HepG2 (cell line): ENCODE measurements around the gene PITHD1. TPM values are rescaled to one million over a fixed set of nuclear protein-coding genes. Genes with fewer than 3 reads are reported as not detected.
A peak's percentile ranks its signal among the peaks of the same experiment; 100 is the strongest.

Source experiments
- ATF1 ChIP-seq: IDR thresholded peaks from 2 replicates; pipeline ENCODE4 v1.6.1; 2016; ENCODE audit warnings: mild to moderate bottlenecking, control low read depth
- CEBPB ChIP-seq: IDR thresholded peaks from 2 replicates; pipeline ENCODE4 v1.6.1; 2011; ENCODE audit warnings: low read depth, low read length, improper control_type of control experiment, borderline replicate concordance
- CEBPG ChIP-seq: IDR thresholded peaks from 2 replicates; pipeline ENCODE4 v1.6.1; 2016
- FOSL1 ChIP-seq: sonication (generic); formaldehyde crosslinking; IDR thresholded peaks from 2 replicates; pipeline ENCODE4 v1.9.0; 2021; ENCODE audit warnings: missing genetic modification reagents, borderline replicate concordance
- HES4 ChIP-seq: sonication (generic); formaldehyde crosslinking; IDR thresholded peaks from 2 replicates; pipeline ENCODE4 v1.9.0; 2021; ENCODE audit warnings: mild to moderate bottlenecking, missing genetic modification reagents, borderline replicate concordance
- JUNB ChIP-seq: sonication (generic); formaldehyde crosslinking; IDR thresholded peaks from 2 replicates; pipeline ENCODE4 v1.8.0; 2022; ENCODE audit warnings: missing genetic modification reagents, mild to moderate bottlenecking, borderline replicate concordance
- KAT7 ChIP-seq: IDR thresholded peaks from 2 replicates; pipeline ENCODE4 v1.6.1; 2018; ENCODE audit warnings: borderline replicate concordance, missing compliant biosample characterization
- NR2F6 ChIP-seq, 2 experiments: IDR thresholded peaks; 2 replicates each; pipeline ENCODE4 v1.6.1; 2016; ENCODE audit warnings: antibody characterized with exemption in 1 of 2, mild to moderate bottlenecking in 1 of 2
- RARG ChIP-seq: sonication (generic); formaldehyde crosslinking; IDR thresholded peaks from 2 replicates; pipeline ENCODE4 v1.4.0; 2020; ENCODE audit warnings: low read depth, mild to moderate bottlenecking, missing genetic modification reagents
- RBAK ChIP-seq: sonication (generic); formaldehyde crosslinking; IDR thresholded peaks from 2 replicates; pipeline ENCODE4 v1.5.1; 2020; ENCODE audit warnings: mild to moderate bottlenecking, missing genetic modification reagents
- RELA ChIP-seq: sonication (generic); formaldehyde crosslinking; IDR thresholded peaks from 2 replicates; pipeline ENCODE4 v1.4.0; 2020; ENCODE audit warnings: missing genetic modification reagents
- SNRNP70 ChIP-seq: fragments of 200-400 bp; formaldehyde crosslinking; IDR thresholded peaks from 2 replicates; pipeline ENCODE4 v1.6.1; 2017; ENCODE audit warnings: mild to moderate bottlenecking, low read depth, low read length, moderate library complexity
- SRSF9 ChIP-seq: fragments of 200-400 bp; formaldehyde crosslinking; IDR thresholded peaks from 2 replicates; pipeline ENCODE4 v1.6.1; 2018; ENCODE audit warnings: borderline replicate concordance, mild to moderate bottlenecking, low read depth, low read length; ENCODE audit not compliant: insufficient read depth, poor library complexity, severe bottlenecking
- THAP11 ChIP-seq: IDR thresholded peaks from 2 replicates; pipeline ENCODE4 v1.6.1; 2016; ENCODE audit warnings: missing biosample characterization, missing genetic modification reagents
- ZEB1 ChIP-seq: IDR thresholded peaks from 2 replicates; pipeline ENCODE4 v1.6.1; 2012; ENCODE audit warnings: mild to moderate bottlenecking, low read depth, inconsistent platforms; ENCODE audit not compliant: insufficient replicate concordance
- ZMYM3 ChIP-seq: sonication (generic); formaldehyde crosslinking; IDR thresholded peaks from 2 replicates; pipeline ENCODE4 v1.5.1; 2020; ENCODE audit warnings: mild to moderate bottlenecking, missing genetic modification reagents
- ZNF333 ChIP-seq: sonication (generic); formaldehyde crosslinking; IDR thresholded peaks from 2 replicates; pipeline ENCODE4 v1.4.0; 2020; ENCODE audit warnings: mild to moderate bottlenecking, missing genetic modification reagents, borderline replicate concordance
- ZNF607 ChIP-seq: sonication (generic); formaldehyde crosslinking; IDR thresholded peaks from 2 replicates; pipeline ENCODE4 v1.5.1; 2020; ENCODE audit warnings: missing genetic modification reagents, mild to moderate bottlenecking, borderline replicate concordance
- ZNF768 ChIP-seq: sonication (generic); formaldehyde crosslinking; IDR thresholded peaks from 2 replicates; pipeline ENCODE4 v1.4.0; 2020; ENCODE audit warnings: missing genetic modification reagents
- ZNF780A ChIP-seq: sonication (generic); formaldehyde crosslinking; IDR thresholded peaks from 2 replicates; pipeline ENCODE4 v1.8.0; 2022; ENCODE audit warnings: mild to moderate bottlenecking, missing genetic modification reagents, moderate library complexity
- polyA plus RNA-seq, 8 experiments: library from polyadenylated mRNA; depleted of rRNA in 3 of 8; stranded (reverse) in 7 of 8; unstranded in 1 of 8; fragments of >200 nt; fragmentation: Illumina TruSeq in 4 of 8; extraction: Trizol in 4 of 8; gene quantifications; 2 replicates each; pipeline versions ENCODE4 v1.2.1 to v1.2.3, GENCODE V29; 2011 to 2016; ENCODE audit warnings: low read depth in 4 of 8, missing spikeins in 1 of 8, mixed read lengths in 1 of 8; ENCODE audit not compliant: insufficient read depth in 1 of 8
- total RNA-seq, 5 experiments: library from RNA; depleted of rRNA; stranded (reverse); fragments of >200 nt; fragmentation: Illumina TruSeq; extraction: Trizol; gene quantifications; 2 replicates each; pipeline ENCODE4 v1.2.3, GENCODE V29; 2016; ENCODE audit warnings: low read depth in 1 of 5
- TF ChIP-seq, protein P1 (sequence below): IDR thresholded peaks from 2 replicates; pipeline ENCODE4 v1.6.1; 2012; ENCODE audit warnings: low read length, improper control_type of control experiment
- TF ChIP-seq, protein P2 (sequence below): sonication (generic); formaldehyde crosslinking; conservative IDR thresholded peaks from 2 replicates; pipeline ENCODE4 v1.4.0; 2020; ENCODE audit warnings: mild to moderate bottlenecking, missing genetic modification reagents, moderate library complexity
- TF ChIP-seq, protein P3 (sequence below): sonication (generic); formaldehyde crosslinking; IDR thresholded peaks from 2 replicates; pipeline ENCODE4 v1.4.0; 2020; ENCODE audit warnings: missing genetic modification reagents

Gene PITHD1
- total and polyA plus RNA-seq, 2 of the 13 experiments (the other 11 are each of a cell fraction or from before 2014, with no cell fraction given) = 28.0 to 37.3 TPM

- TF ChIP-seq, protein P1, sequence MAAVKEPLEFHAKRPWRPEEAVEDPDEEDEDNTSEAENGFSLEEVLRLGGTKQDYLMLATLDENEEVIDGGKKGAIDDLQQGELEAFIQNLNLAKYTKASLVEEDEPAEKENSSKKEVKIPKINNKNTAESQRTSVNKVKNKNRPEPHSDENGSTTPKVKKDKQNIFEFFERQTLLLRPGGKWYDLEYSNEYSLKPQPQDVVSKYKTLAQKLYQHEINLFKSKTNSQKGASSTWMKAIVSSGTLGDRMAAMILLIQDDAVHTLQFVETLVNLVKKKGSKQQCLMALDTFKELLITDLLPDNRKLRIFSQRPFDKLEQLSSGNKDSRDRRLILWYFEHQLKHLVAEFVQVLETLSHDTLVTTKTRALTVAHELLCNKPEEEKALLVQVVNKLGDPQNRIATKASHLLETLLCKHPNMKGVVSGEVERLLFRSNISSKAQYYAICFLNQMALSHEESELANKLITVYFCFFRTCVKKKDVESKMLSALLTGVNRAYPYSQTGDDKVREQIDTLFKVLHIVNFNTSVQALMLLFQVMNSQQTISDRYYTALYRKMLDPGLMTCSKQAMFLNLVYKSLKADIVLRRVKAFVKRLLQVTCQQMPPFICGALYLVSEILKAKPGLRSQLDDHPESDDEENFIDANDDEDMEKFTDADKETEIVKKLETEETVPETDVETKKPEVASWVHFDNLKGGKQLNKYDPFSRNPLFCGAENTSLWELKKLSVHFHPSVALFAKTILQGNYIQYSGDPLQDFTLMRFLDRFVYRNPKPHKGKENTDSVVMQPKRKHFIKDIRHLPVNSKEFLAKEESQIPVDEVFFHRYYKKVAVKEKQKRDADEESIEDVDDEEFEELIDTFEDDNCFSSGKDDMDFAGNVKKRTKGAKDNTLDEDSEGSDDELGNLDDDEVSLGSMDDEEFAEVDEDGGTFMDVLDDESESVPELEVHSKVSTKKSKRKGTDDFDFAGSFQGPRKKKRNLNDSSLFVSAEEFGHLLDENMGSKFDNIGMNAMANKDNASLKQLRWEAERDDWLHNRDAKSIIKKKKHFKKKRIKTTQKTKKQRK = no peak
- TF ChIP-seq HES4 (CRISPR knock-in tag) (no peak), RBAK (CRISPR knock-in tag) (no peak), ZNF607 (CRISPR knock-in tag) (no peak), THAP11 (CRISPR knock-in tag) (peak; percentile 58), RARG (CRISPR knock-in tag) (no peak), ATF1 (CRISPR knock-in tag) (no peak), CEBPG (peak; percentile 46; the same call in 1 of the 2 replicates), ZEB1 (no peak), JUNB (no peak), FOSL1 (CRISPR knock-in tag) (no peak), ZNF333 (CRISPR knock-in tag) (no peak), ZNF768 (CRISPR knock-in tag) (no peak), ZNF780A (CRISPR knock-in tag) (no peak), SRSF9 (no peak), KAT7 (CRISPR knock-in tag) (no peak), NR2F6 (IDR thresholded peaks at IDR 0.05) (no peak), NR2F6 (CRISPR knock-in tag; IDR thresholded peaks at IDR 0.05) (no peak), ZMYM3 (no peak), RELA (CRISPR knock-in tag) (no peak), SNRNP70 (no peak), CEBPB (peak; percentile 34; the same call in 1 of the 2 replicates)
- TF ChIP-seq, protein P2, sequence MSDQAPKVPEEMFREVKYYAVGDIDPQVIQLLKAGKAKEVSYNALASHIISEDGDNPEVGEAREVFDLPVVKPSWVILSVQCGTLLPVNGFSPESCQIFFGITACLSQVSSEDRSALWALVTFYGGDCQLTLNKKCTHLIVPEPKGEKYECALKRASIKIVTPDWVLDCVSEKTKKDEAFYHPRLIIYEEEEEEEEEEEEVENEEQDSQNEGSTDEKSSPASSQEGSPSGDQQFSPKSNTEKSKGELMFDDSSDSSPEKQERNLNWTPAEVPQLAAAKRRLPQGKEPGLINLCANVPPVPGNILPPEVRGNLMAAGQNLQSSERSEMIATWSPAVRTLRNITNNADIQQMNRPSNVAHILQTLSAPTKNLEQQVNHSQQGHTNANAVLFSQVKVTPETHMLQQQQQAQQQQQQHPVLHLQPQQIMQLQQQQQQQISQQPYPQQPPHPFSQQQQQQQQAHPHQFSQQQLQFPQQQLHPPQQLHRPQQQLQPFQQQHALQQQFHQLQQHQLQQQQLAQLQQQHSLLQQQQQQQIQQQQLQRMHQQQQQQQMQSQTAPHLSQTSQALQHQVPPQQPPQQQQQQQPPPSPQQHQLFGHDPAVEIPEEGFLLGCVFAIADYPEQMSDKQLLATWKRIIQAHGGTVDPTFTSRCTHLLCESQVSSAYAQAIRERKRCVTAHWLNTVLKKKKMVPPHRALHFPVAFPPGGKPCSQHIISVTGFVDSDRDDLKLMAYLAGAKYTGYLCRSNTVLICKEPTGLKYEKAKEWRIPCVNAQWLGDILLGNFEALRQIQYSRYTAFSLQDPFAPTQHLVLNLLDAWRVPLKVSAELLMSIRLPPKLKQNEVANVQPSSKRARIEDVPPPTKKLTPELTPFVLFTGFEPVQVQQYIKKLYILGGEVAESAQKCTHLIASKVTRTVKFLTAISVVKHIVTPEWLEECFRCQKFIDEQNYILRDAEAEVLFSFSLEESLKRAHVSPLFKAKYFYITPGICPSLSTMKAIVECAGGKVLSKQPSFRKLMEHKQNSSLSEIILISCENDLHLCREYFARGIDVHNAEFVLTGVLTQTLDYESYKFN (CRISPR knock-in tag) = 0 out of 2 replicates have a peak, but pooled peaks have one; percentile 23
- TF ChIP-seq, protein P3, sequence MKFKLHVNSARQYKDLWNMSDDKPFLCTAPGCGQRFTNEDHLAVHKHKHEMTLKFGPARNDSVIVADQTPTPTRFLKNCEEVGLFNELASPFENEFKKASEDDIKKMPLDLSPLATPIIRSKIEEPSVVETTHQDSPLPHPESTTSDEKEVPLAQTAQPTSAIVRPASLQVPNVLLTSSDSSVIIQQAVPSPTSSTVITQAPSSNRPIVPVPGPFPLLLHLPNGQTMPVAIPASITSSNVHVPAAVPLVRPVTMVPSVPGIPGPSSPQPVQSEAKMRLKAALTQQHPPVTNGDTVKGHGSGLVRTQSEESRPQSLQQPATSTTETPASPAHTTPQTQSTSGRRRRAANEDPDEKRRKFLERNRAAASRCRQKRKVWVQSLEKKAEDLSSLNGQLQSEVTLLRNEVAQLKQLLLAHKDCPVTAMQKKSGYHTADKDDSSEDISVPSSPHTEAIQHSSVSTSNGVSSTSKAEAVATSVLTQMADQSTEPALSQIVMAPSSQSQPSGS (CRISPR knock-in tag) = no peak
Observed at GRCh38 chr1:23774174-23774880, 3.9 kb upstream of the PITHD1 start (continued).
